CMK (cell line): Measurements from ENCODE around the gene COA1.
"Not testable (repeated sequence)": the region's sequence is repeated elsewhere in the genome, so short reads cannot be mapped to it uniquely, and the experiment has no call there.

Experiments
- DNase-seq: peaks from one replicate; pipeline ENCODE4 v3.0.0-alpha.2; 2010; ENCODE audit warnings: low read depth

COA1 gene

DNA sequence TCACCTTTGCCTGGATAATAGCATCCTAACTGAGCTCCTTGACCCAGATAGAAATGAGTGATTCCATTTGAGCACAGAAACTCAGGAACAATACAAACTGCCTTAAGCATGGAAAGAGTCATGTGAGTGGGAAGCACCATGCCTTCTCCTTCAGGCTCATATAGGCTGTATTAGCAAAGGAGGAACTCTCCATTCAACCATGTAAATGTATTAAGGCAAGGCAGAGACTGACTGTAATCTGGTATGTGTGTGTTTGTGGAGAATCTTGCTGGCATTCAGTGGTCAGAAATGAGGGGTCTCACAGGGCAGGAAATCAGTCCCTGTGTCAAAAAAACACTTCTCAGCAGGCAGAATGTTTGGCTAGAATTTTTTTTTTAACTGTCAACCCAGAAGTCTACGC, 40.2 kb downstream of the COA1 start:
- no peak for DNase-seq

DNA sequence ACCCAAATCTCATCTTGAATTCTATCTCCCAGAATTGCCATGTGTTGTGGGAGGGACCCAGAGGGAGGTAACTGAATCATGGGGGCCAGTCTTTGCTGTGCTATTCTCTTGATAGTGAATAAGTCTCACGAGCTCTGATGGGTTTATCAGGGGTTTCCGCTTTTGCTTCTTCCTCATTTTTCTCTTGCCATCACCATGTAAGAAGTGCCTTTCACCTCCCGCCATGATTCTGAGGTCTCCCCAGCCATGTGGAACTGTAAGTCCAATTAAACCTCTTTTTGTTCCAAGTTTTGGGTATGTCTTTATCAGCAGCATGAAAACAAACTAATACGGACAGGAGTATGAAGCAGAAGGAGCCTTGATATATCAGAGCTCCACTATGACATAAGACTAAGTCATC, 41.5 kb downstream of the COA1 start:
- not testable (repeated sequence) for DNase-seq

DNA sequence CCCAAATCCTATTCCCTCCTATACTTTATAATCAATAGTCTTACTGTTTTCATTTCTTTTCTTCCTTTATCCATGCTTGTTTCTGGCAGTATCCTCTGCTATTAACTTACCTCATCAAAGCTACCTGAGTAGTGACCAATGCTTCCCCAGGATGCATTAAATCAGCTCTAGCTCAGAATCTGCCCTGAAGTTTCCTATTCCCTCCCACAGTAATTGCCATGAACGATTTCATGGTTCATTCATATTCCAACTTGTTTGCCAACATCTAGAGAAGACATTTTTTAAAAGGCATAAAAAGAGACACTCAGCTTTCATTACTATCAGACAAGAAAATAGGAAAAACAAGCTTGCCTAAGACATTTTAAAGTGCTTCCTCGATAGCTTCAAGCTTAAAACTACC, 42.3 kb downstream of the COA1 start:
- DNase-seq, result no peak

DNA sequence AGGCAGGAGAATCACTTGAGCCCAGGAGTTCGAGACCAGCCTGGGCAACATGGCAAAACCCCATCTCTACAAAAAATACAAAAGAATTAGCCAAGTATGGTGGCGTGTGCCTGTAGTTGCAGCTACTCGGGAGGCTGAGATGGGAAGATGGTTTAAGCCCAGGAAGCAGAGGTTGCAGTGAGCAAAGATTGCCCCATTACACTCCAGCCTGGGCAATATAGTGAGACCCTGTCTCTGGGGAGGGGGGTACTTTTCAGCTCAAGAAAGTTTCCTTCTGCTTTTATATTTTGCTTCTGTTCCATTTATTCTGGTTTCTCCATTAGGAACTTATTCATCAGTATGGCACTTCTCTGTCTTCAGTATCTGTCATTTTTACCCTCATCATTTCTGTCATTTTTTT, 48.6 kb downstream of the COA1 start:
- DNase-seq, result no peak

DNA sequence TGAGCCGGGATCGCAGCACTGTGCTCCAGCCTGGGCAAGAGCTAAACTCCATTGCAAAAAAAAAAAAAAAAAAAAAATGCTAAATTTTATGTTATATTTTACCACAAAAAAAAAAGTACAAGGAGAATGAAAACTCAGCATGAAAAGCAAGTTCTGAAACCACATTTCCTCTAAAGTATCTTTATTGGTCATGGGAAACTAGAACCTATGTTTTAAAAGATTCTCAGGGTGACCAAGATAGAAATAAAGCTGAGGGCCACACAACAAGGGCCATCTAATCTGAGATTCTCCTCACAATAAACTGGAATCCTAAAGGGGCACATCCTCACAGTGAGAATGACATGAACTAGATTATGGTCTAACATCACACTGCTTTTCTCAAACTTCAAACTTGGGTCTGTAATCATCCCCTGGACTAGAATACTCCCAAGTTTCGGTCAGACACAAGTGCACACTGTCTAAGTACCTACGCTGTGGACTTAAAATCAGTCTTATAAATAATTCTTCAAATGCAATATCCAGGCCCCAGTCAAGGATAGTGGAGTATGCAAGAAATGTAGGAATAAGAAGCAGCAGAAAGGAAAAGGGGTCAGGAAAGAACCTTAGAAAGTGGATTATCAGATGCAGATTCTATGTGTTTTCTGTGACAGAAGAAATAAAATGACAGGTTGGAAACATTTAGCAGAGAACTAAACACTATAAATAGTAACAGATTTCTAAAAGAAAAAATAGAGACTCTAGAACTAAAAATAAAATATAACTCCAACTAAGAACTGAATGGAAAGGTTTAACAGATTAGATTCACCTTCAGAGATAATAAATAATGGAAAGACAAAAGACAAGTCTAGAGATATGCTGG, 49.9 kb downstream of the COA1 start:
- no peak for DNase-seq

DNA sequence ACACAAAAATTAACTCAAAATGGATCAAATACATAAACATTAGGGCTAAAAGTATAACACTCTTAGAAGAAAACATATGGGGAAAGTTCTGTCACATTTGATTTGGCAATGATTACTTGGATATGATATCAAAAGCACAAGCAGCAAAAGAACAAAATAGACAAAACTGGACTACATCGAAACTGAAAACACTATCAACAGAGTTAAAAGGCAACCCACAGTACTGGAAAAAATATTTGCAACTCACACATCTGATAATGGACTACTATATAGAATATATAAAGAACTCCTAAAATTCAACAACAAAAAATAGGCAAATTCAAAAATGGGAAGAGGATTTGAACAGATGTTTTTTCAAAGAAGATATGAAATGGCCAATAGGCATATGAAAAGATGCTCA, 51.0 kb downstream of the COA1 start:
- DNase-seq, result no peak

DNA sequence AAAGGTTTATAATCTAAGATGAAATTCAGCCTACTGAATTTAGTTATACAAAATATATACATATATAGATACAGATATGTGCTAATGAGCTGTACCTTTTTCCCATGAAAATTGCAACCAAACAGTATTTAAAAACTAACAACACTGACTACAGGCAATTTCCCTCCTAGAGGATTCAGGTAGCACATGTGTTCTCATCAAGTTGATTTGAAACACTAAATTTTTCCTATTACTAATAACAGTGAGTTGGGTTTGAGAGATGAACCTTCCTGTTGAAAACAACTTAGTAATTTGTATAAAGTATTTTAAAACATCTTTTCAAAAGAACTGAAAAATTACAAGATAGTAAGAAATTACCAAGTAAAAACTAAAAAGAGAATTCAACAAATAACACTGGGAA, 51.5 kb downstream of the COA1 start:
- no peak for DNase-seq

DNA sequence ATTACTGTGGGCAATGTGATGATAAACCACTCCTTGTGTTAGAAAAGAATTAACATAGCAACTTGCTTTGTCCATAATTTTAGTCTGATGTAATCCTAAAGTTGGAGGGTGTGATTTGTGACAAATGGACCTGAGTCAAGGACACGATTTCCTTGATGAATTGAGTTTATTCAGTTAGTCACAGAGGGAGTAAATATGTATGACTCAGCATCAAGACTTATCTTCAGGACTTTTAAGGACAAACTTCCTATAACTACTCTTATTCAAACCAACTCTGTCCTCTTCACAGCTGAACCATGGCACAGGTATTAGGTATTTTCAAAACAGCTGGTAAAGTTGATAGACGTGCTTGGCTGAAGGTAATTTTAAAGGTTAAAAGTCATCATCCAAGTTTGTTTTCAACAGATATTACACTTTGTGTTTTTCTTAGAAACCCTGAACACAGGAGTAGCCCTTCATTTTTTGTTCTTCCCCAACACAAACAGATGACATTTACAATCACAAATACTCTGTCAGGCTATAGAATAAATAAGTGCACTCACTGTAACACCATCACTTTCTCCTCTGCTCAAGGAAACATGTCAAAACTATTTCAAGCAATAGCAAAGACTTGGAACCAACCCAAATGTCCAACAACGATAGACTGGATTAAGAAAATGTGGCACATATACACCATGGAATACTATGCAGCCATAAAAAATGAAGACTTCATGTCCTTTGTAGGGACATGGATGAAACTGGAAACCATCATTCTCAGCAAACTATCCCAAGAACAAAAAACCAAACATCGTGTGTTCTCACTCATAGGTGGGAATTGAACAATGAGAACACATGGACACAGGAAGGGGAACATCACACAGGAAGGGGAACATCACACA, 54.5 kb downstream of the COA1 start:
- no peak for DNase-seq

DNA sequence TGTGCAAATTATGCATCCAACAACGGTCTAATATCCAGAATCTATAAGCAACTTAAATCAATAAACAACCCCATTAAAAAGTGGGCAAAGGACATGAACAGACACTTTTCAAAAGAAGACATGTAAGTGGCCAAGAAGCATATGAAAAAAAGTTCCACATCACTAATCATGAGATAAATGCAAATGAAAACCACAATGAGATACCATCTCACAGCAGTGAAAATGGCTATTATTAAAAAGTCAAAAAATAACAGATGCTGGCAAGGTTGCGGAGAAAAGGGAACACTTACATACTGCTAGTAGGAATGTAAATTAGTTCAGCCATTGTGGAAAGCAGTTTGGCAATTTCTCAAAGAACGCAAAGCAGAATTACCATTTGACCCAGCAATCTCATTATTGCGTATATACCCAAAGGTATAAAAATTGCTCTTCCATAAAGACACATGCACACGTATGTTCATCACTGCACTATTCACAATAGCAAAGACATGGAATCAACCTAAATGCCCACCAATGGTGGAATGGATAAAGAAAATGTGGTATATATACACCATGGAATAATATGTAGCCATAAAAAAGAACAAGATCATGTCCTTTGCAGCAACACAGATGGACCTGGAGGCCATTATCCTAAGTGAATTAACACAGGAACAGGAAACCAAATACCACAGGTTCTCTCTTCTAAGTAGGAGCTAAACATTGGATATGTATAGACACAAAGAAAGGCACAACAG, 55.9 kb downstream of the COA1 start:
- not testable (repeated sequence) for DNase-seq

DNA sequence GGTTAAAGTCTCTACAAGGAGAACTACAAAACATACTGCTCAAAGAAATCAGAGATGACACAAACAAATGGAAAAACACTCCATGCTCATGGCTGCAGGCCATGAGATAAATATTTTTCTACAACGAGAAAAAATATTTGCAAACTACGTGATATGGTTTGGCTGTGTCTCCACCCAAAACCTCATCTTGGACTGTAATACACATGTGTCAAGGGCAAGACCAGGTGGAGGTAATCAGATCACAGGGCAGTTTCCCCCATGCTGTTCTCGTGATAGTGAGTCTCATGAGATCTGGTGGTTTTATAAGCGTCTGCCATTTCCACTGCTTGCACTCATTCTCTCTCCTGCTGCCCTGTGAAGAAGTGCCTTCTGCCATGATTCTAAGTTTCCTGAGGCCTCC, 57.8 kb downstream of the COA1 start:
- no peak for DNase-seq

DNA sequence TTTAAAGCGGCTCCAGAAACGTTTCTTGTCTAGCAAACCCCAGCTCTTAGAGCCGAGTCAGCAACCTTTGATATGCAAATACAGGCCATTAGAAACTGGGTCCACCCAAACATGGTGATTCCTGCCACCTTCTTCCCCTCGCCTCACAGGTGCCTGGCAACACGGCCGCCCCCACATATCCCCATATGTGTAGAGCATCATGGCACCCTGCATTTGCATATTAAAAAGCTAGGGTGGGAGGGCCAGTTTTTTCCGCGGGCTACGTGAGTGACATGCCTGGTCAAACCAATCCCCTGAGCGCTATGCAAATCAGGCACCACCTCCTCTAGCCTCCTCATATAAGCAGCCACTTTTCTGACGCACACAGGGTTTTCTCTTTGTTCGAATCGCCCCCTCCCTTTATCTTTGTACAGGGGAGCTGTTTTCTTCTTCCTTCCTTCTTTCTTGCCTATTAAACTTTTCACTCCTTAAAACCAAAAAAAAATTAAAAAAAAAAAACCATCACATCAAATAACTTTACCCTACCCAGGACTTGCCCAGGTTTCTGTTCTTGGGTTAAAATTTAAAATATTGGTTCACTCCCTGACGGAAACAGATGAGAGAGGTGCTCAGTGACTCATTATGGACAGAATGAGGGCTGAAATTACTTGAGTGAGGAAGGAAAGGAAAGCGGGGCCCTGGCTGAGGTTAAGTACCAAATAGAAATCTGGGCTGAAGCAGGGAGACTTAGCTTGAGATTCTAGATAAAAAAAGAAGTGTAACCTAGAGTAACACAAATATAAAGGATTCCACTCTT, 59.8 kb downstream of the COA1 start:
- DNase-seq, result no peak

DNA sequence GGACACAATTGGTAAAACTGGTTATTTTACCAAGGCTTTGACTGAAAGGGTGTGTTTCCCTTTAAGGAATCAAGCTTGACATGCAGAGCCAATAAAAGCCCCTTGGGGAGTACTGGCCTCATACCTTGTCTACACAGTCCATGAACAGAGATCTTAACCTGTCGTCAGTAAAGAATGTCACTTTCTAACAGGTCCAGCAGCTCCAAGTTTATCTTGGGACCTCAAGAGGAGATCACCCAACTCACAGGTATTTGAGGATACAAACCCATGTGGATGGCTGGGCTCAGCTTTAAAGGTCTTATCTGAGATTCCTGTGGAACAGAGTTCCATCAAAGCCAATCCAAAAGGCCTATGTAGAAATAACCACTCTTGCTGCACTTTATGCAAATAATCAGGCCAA, 61.3 kb downstream of the COA1 start:
- no peak for DNase-seq

DNA sequence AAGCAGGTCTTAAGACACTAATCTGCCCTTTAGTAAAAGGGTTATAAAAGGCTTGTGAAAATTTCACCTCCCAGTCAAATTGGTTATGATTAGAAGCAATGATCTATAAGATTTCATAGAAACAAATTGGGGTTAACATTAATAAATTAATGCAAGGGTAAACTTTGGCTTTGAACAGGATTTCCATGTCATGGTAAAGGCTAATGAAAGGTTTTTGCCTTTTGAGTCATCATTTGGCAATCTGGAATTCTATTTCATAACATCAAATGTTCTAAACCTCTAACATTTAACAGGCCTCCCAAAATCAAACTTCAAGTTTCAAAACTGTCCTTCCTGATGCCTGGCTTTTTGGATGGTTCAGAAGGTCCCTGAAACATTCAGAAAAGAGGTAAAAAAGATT, 62.4 kb downstream of the COA1 start:
- no peak for DNase-seq

DNA sequence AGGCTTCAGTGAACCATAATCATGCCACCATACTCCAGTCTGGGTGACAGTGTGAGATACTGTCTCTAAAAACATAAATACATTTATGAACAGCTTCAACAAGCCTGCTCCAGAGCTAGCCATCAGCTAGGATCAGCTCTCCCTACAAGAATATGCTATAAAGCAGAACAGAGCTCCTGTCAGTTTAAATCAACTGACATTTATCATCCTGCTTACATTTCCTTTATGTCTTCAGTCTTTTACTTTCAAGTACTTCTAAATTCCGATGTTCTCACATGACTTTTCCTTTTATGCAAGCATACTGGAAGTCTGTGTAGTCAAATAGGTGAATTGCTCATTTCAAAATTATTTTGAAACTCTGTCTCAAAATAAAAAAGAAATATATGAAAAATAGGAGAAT, 64.6 kb downstream of the COA1 start:
- DNase-seq, result no peak

DNA sequence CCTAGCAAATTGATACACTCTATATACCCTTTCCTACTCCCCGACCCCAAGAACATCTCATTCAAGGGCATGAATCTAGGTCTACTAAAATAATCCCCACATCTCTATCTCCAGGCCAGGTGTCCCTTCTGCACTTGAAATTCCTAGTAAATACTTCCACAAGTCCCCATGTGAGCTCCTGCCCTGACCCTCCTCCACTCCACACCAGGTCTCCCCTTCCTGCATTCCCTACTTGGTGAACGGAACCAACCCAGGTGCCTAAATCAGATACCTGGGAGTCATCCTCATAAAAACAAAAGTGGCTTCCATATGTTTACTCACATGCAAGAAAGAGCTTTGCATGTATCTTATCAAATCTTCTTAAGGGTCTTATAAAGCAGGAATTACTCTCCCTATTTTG, 69.2 kb downstream of the COA1 start:
- no peak for DNase-seq

DNA sequence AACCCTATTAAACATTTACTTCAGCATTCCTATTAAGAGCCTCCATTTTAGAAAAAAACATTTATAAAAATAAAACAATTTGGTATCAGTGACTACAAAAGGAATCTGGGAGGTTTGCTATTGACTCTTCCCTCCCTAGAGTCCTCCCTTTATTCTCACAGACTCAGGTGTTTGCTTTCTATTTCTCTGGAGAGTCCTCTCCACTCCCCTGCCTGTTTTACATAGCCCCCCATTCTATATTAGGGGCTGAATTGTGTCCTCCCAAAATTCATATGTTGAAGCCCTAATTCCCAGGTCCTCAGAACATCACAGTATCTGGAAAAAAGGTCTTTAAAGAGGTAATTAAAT, 69.8 kb downstream of the COA1 start:
- DNase-seq, result no peak

DNA sequence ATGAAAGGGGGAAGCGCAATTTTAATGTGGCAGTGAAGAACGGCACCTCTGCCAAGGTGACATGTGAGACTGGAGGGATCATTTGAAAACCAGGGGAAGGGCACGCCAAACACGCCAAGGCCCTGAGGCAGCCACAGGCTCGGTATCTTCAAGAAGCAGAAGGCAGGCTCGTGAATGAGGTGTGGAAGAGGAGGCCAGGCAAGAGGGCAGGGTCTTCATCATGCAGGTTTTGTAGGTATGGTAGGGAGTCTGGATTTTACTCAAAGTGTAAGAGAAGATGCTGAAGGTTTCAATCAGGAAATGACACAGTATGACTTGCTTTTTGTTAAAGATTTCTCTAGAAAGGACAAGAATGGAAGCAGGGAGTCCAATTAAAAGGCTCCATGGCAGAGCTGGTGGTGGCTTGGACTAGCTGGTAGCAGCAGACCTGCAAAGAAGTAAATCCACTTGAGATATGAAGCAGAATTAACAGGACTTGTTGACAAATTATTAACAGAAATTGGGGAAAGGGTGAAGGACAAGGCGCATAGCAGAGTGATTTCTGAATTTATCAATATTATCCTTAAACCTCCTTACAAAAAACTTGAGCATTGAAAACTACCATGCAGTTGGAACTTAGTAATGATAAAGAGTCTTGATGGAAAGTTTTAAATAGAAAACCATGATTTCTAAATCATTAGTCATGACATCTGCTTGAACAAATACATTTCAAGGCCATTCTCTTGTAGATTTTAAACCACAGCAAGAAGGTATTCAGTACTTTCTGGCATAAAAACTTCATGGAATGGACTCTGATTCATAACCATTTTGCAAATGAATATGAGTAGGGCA, 70.4 kb downstream of the COA1 start:
- DNase-seq, result no peak

DNA sequence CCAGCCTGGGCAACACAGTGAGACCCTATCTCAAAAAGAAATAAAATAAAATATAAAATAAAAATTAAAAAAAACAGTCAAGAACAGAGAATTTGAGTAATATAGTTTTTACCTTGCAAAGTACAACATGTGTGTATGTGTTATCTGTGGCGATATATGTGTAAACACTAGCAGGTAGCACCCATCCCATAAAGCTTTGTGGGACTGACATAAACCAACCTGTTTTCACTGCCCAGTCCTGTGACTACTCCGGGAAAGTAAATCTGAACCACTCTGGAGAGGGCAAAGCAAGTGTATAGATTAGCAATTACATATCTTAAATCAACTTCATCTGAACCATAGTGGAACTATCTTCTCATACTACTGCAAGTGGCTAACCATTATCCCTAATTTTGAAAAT, 72.3 kb downstream of the COA1 start:
- no peak for DNase-seq

DNA sequence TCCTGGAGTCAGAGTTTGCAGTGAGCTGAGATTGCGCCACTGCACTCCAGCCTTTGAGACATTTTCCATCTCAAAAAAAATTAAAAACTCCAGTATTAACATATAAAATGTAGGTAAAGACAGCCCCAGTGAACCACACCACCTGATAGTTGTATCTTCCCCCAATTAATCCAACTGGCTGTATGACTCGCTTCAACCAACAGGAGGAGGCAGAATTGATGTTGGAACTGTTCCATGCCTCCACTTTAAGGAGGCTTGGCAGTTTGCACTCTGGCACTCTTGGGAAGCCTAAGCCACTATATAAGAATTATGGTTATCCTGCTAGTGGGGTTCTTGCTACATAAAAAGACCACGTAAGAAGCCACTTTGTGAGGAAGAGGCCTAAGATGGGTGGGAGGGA, 73.7 kb downstream of the COA1 start:
- no peak for DNase-seq

DNA sequence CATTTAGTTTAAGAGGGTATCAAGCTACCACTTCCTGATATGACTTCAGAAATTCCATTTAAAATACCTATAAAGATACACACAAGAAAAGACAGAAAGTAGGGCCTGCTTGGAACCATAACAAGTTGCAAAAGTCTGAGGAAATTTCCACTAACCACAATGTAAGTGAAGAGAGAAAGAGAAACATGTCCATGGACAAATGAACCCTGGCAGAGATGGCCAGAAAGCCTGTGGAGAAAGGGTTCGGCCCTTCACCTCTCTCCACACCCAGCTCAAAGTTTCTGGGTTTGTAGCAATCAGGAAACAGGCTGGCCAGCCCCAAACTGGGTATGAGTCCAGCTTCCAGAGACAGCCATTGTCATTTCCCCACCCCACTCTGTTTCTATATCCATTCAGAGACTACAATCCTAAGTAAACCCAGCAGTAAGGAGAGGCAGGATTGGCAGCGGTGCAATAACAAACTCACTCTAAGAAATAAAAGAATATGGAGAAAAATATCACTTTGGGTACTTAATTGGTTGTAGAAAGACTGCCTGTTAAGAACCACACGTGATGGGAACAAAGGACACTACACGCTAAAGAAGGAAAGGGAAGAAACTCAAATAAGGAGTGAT, 75.3 kb downstream of the COA1 start:
- no peak for DNase-seq

DNA sequence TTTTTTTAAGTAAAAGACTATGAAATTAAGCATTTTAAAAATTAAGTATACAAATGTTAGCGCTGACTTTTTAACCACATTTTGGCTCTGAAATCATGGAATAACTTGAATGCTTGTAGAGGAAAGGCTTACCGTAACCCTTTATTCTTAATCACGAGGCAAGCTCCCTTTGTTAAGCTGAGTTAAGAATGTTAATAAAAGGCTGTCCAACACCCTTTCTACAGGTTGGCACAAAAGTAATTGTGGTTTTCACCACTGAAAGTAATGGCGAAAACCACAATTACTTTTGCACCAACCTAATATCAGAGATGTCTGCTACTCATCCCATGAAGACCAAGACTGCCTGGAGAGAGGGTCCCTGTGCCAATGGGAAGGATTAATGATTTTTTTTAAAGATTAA, 75.9 kb downstream of the COA1 start:
- DNase-seq, result no peak
